GM12874 (cell line): ENCODE measurements around the gene PHLDA2.

Experiments
- TF ChIP-seq, protein P1 (sequence below): IDR thresholded peaks from 2 replicates; pipeline ENCODE4 v1.5.1; 2011; ENCODE audit warnings: low read depth, mild to moderate bottlenecking, control low read depth, low read length, moderate library complexity; ENCODE audit not compliant: insufficient read depth

The PHLDA2 gene

DNA sequence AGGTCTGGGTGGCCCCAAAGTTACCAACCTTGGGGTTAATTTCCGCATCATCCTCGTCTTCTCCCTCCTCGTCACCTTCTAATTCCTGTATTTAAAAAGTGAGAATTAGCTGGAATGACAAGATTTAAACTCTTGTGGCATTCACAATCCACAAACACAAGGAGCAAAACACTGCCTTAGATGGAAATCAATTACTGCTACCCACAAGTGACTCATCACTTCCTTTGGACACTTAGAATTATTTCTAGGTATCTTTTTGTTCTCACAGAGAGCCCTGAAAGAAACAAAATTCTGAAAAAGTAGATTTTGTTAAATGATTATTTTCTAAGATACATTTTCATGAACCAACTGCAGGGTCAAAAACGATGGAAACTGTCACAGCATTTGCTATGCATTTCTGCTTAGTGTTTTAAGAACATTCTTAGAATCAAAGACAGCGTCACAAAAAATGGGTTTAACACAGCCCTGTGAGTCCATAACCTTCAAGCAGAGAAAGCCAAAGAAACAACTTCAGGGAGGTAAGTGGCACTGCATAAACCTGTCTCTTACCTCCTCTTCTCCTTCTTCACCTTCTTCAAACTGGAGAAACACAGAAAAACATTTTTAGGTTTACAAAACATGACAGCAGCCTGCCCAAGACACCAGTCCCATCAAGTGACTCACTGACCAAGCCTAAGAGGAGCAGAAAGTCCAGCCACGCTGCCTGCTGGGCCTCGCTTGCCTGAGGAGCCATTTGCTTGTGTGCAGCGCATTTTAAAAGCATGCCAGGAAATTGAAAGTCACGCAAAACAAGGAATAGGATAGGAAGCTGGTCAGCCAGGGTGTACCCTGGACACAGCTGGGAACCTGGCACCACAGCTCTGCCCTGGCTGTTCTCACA is 22.3 kb upstream of the PHLDA2 start:
- TF ChIP-seq, protein P1, sequence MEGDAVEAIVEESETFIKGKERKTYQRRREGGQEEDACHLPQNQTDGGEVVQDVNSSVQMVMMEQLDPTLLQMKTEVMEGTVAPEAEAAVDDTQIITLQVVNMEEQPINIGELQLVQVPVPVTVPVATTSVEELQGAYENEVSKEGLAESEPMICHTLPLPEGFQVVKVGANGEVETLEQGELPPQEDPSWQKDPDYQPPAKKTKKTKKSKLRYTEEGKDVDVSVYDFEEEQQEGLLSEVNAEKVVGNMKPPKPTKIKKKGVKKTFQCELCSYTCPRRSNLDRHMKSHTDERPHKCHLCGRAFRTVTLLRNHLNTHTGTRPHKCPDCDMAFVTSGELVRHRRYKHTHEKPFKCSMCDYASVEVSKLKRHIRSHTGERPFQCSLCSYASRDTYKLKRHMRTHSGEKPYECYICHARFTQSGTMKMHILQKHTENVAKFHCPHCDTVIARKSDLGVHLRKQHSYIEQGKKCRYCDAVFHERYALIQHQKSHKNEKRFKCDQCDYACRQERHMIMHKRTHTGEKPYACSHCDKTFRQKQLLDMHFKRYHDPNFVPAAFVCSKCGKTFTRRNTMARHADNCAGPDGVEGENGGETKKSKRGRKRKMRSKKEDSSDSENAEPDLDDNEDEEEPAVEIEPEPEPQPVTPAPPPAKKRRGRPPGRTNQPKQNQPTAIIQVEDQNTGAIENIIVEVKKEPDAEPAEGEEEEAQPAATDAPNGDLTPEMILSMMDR = no peak

DNA sequence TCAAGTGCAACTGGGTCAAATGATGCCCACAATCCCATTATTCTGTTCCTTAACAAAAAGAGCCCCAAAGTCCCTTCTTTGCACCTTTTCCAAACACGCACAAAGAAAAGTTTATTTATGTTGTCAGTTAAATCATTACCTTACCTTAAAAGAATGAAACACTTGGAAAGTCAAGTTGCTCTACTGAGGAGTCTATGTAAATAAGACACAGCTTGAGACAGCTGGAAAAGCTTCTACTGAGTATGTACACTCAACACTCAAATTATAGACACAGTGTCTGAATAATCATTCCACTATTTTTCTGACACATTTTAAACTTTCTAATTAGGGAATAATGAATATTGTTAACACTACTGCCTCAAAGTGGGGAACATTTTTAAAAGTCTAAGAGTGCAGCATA is 21.6 kb upstream of the PHLDA2 start:
- TF ChIP-seq, protein P1 = no peak

DNA sequence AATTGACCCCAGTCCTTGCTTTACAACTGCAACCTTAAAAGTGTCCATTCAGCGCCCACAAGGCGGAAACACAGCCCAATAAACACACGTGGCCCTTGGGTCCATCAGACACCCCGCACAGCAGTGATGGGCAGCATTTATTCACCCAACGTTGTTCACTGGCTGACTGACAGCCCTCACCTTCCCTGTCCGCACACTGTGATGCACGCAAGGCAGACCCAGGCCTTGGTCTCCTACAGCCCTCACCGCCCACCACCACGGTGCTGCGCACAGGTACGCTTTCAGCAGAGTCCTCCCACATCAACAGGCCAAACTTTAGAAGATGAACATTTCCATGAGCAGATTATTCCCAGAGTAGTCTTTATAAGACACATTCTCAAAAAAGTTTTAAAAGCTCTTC is 20.7 kb upstream of the PHLDA2 start:
- TF ChIP-seq, protein P1 = no peak

- TF ChIP-seq, protein P1 = no peak
These were observed 18.5 kb upstream of the PHLDA2 start for GRCh38 chr11:2947744-2948143.

GRCh38 chr11:2945757-2946287 is 16.6 kb upstream of the PHLDA2 start:
- TF ChIP-seq, protein P1 = no peak

DNA sequence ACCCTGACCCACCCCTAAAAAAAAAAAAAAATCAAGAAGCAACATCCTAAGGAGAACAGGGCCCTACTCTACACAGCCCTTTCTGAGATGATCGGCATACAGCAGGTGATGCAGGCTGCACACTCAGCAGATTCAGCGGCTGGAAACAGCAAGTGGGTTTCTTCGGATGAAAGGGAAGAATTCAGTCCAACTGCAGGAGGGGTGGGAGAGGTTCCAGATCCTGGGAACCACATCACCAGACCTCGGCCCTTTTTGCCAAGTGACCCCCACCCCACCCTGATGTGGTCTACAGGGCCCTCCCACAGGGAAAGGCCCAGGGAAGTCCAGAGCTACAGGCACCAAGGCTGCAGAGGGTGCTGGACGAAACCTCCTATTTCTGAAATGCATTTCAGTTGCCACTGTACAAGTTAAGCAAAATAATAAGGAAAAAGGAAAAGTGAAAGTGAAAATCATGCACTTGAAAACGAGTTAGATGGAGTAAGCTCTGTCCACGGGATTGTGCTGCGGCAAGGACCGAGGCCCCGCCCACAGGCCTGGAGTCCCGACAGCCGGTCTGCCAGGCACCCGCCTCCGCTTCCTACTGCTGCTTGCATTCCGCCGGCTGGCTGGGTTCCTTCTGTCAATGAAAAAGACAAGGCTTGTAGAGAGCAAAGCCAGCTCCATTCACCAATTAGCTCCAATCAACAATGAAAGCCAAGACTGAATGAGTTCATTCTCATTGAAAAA is 16.0 kb upstream of the PHLDA2 start:
- TF ChIP-seq, protein P1 = no peak

DNA sequence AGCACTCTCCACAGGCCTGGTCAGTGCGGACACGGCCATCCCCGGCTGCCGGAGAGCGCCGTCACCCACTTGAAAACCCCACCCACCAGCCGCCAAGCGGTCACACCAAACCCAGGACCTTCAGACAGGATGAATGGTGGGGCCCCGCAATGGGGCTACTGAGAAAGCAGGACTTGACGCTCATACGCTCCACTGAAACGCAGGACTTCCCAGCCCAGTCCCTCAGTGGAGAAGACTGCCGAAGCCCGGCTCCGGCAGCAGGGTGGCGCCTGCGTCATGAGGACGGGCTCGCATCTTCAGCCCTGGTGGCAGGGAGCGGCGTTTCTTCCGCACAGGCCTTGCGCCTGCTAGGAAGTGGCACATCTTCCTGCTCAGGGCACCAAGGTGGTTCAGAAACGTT is 15.3 kb upstream of the PHLDA2 start:
- TF ChIP-seq, protein P1 = no peak
